ENCODE data around the gene METTL8. TPM values are rescaled to one million over a fixed set of nuclear protein-coding genes. Genes with fewer than 3 reads are reported as not detected.

METTL8 gene
- total and polyA plus RNA-seq, 2 experiments from 2014 or later: 60.9 to 64.3 TPM

- Histone ChIP-seq H3K4me2 (no peak overlapping the region), H3K79me2 (replicated peaks; ENCODE audit: insufficient read depth) (no peaks in the 10 kb centered on the region), H3K9me2 (ENCODE audit: insufficient read depth) (no peaks in the 10 kb centered on the region), H3K36me3 (ENCODE audit: insufficient read depth) (no peaks in the 10 kb centered on the region), H4K20me1 (replicated peaks; ENCODE audit: insufficient read depth) (no peaks in the 10 kb centered on the region), H2AFZ (peak overlapping the region; percentile 39; the same call in 1 of the 2 replicates), H3K27ac (ENCODE audit: low read depth) (0 out of 2 replicates have a peak overlapping the region, but pooled peaks have one; percentile 5), H3K27me3 (ENCODE audit: insufficient read depth) (no peaks in the 10 kb centered on the region), H3K4me1 (ENCODE audit: insufficient read depth) (no peaks in the 10 kb centered on the region; the same call in 1 of the 2 replicates), H3K4me3 (no peak overlapping the region), H3F3A (replicated peaks; ENCODE audit: low read depth) (no peaks in the 10 kb centered on the region)
- no peak for TF ChIP-seq EZH2 (IDR thresholded peaks at IDR 0.05; ENCODE audit: low read depth, unreplicated experiment)
- no peak for TF ChIP-seq JUNB (IDR thresholded peaks at IDR 0.05; ENCODE audit: unreplicated experiment)
- TF ChIP-seq ZNF331 (CRISPR knock-in tag; IDR thresholded peaks at IDR 0.05; ENCODE audit: low read depth): no peak
- TF ChIP-seq CREB1 (CRISPR knock-in tag; IDR thresholded peaks at IDR 0.05; ENCODE audit: low read depth): no peak
- TF ChIP-seq ZNF462 (CRISPR knock-in tag; IDR thresholded peaks at IDR 0.05): no peak
- TF ChIP-seq POLR2AphosphoS5 (IDR thresholded peaks at IDR 0.05; ENCODE audit: low read depth): no peak
- TF ChIP-seq REST (IDR thresholded peaks at IDR 0.05; ENCODE audit: unreplicated experiment): no peak
- H3K27ac Mint-ChIP-seq: no peak overlapping the region
- DNase-seq (ENCODE audit: low spot score): no peak
- H3K9me3 Mint-ChIP-seq: no peaks in the 10 kb centered on the region
- ATAC-seq: no peak
- H3K4me3 Mint-ChIP-seq: no peak overlapping the region
- peaks cover 10% of the 10 kb centered on the region for H3K4me1 Mint-ChIP-seq
- H3K36me3 Mint-ChIP-seq (ENCODE audit: low read depth): no peaks in the 10 kb centered on the region
- peaks cover 2% of the 10 kb centered on the region for H3K27me3 Mint-ChIP-seq (ENCODE audit: insufficient read depth, low read depth, poor library complexity)
Measured at GRCh38 chr2:171289316-171289715, 144.5 kb downstream of the METTL8 start.
